ENCODE results near the gene USP2.

The USP2 gene

DNA sequence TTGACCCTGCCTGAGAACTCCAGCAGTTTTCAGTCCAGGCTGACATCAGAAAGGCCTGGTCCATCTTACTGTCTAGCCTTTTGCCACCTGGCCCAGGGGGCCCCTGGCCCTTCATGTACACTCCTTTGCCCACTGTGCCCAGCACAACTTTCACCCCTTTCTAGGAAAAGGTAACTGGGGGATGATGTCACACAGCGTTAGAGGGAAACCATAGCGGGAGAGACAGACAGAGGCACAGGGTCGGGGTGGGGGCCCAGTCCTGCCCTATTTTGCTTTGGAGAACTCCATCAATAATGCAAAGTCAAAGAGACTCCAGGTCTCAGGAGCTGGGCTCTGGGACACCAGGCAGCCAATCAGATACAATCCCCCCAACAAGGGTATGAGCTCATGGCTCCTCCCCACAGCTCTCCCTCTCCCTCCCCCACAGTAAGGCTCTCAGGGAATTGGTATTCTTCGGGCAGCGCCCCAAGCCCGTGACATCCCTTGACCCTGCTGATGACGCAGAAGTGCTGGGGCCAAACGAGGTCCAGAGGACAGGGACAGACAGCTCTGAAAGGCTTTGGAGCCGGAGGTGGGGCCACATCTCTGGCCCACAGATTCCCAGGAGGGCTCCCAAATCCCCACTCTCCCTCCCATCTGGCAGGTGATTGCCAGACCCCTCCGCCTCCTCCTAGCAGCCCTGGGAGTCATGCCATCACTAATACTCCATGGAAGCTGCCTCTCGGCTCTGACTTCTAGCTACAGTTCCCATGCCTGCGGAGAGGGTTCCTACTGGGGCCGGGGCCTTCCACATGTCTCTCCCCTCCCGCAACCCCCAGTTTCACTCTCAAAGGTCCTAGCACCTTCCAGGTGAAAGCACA lies 5.9 kb downstream of the USP2 start:
- peak; percentile 28 for DNase-seq

DNA sequence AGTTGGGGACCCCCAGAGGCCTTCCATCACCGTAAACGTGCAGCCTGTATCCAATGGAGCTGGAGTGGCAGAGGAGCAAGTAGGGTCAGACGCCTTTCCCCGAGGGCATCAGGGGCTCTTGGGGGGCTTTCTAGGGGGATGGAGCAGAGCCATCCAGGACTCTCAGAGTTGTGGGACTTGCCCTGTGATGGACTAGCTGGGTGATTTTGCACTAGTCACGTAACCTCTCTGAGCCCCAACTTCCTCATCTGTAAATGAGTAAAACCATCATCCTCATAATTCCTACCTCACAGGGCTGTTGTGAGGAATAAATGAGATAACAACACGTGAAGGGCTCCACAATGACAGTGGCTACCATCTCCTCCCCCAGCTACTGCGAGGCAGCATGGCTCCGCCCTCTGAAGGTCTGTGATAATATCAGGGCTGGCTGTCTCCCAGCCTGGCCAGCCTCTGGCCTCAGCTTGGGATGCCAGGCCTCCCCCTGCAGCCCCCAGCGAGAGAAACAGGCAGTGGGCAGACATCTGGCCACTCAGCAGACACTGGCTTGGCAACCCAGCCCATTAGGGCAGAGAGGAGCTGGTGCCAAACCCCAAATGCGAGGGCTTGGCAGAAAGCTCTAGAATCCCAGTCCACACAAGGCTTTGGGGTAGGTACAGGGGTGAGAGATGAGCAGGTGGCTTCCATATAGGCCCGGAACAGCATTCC lies 6.7 kb downstream of the USP2 start:
- no peak for DNase-seq

- DNase-seq: peak; percentile 47
These were observed 7.4 kb downstream of the USP2 start for GRCh38 chr11:119373921-119374631.

DNA sequence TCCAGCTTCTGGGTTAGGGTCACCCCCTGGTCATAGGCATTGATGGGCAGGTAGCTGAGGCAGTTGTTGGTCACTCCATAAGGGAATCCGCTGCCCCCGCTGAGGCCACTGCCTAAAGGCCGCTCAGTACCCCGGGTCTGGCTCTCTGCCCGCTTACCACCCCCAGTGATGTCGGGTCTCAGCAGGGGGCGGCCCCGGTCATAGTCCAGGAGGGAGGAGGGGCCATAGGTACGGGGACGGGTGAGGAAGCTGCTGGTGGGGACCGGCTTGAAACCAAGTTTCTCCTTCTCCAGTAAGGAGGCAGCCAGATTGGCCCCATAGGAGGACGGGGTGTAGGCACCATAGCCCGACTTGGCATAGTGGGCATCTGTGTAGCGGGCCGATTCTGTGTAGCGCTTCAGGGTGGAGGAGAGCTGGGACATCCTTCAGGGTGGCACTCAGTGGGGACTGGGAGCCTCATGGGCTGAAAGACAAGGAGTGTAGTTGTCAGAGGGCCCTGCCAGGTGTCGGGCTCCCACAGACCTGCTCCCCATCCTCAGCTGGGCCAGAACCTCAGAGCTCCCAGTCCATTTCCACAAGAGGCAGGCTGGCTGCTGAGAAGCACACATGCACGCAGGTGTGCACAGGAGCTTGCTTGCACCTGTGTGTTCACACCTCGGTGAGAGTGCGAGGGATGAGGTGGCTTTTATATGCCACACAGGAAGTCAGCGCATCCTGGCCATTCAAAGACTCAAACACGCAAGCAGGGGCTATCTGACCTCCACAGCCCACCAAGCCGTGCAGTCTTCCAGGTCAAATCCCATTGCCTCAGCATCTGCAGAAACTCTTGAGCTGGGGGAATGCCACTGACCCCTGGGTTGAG lies 8.2 kb downstream of the USP2 start:
- DNase-seq: no peak

GRCh38 chr11:119372260-119373058 lies 9.0 kb downstream of the USP2 start:
- peak; percentile 41 for DNase-seq

DNA sequence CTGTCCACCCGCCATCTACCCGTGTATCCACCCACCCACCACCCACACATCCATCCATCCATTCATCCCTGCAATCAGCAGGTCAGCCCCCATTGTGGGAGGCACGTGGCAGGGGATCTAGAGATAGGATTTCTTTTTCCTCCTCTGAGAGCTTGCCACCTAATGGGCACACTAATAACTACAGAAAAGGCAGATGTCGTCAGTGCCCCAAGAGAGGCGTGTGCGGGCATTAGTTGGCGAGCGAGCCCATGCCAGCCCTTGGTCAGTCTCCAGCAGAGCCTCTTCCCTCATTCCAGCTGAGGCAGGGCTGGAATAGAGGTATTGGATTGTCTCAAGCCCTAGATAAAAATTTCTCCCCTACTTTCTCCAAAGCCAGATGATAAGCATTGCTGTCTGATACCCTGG lies 9.7 kb downstream of the USP2 start:
- peak; percentile 72 for DNase-seq

DNA sequence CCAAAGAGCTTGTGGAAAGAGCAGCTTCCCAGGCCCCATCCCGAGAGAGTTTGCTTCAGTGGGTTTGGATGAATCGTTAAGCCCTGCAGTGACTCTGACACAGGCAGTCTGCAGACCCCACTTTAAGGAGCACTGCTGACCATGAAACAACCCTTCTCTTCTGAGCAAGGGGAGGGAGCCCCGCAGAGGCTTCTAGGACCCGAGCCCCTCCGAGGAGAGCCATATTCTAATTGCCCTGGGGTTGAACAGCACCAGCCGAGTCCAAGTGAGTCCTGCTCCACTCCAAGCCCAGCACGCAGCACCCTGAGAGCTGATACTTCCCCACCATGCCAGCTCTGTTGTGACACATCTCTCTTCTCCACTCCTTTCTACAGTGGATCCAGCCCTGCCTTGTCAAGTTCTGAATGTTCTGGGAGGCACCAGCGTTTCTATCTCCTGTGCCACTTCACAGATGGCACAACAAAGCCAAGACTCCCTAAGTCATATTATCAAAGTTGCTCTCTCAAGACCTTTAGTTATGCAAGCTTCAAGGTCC lies 10.4 kb downstream of the USP2 start:
- no peak for DNase-seq

DNA sequence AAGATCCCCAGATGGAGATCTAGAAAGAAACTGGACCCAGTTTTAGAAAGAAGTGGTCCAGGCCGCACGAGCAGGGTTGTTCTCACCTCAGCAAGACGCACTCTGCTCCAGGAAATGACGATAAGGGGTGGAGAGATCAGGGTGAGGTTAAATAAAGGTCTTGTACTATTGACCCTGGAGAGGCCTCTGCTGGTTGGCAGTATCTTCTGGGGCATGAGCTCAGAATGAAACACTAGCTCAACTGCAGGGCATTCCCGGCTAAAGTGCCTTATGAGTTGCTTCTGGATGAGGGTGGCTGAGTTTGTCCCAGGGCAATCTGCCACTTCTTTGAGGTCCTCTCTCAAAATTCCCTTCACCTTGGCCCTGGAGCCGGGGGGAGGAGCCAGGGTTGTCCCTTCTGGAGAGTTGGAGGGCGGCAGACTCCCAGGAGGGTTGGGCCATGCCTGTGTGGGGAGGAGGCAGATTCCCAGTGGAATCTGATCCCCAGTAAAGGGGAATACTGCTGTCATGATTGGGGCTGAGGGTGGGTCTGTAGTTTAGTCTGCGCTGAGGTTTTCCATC lies 10.9 kb downstream of the USP2 start:
- DNase-seq: peak; percentile 47

- DNase-seq: peak; percentile 76
These were observed 12.2 kb downstream of the USP2 start for GRCh38 chr11:119369132-119369925.

- peak; percentile 80 for DNase-seq
These were observed 13.1 kb downstream of the USP2 start for GRCh38 chr11:119368121-119369034.

- DNase-seq: no peak
These were observed 13.8 kb downstream of the USP2 start for GRCh38 chr11:119367661-119368120.

DNA sequence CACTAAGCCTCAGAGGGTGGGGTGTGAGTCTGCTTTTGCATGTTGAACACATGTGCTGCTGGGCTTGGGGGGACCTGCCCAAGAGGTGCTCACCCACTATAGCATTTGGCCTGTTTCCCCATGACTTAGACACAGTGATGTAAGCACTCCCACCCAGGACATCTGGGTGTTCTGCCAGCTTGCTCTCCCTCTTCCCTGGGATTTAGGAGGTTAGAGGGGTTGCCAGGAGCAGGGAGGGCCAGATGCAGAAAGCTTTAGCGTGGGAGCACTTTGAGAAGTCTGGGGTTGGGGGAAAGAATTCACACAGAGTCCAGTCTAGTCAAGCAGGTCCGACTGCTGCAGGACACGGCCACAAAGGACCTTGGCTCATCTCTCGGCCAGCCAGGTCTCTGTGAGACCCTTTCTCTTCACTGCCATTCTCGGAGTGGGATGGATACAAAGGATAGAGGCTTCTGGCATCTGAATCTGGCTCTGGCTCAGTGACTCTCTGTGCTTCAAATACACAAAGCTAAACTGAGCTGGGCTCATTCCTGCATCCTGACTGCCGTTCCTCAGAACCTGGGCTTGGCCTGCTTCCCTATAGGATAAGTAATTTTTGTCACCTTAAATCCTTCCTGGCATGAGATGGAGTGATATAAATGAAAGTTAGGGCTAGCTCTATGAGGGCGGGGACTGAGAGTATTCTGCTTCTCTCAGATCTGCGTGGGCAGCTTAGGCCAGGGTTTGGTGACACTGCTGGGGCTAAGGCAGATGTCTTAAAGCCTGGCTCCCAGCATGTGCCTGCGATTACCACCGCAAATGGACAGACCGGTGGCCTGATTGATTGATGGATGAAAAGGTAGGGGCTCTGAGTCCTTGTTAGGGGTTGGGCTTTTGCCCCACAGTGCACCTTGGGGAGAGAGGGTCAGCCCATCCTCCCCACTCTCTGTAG lies 14.5 kb downstream of the USP2 start:
- no peak for DNase-seq

GRCh38 chr11:119365071-119365591 lies 16.4 kb downstream of the USP2 start:
- no peak for DNase-seq

DNA sequence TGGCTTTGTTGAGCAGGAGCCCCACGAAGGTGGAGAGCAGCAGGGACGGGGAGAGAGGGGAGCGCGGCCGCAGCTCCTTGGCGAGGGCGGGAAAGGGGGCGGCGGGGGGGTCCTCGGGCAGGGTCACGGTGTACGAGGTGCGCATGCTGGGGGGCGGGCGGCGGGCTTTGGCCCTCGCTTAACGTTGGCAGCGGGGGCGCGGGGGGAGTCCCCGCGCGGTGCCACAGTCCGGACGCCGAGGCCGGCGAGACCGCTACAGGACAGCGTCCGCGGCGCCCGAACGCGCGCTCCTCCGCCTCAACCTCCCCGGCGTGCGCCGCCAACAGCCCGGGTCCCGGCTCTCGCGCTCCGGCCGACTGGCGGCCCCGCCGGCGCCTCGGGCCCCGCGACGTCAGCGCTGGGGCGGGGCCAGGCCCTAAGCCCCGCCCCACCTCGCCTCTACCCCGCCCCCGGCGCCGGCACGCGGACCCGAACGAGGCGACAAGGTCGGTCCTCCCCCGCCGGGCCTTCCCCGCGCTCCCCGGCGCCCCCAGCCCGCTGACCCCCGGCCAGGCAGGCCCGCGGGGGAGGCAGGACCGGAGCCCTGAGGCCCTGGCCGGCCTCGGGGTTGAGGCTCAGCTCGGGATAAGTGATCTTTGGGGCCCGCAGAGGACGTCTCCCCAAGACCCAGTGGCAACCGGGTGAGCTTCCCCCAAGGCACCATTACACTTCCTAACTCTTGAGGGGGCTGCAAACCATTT lies 17.5 kb downstream of the USP2 start:
- DNase-seq: no peak

DNA sequence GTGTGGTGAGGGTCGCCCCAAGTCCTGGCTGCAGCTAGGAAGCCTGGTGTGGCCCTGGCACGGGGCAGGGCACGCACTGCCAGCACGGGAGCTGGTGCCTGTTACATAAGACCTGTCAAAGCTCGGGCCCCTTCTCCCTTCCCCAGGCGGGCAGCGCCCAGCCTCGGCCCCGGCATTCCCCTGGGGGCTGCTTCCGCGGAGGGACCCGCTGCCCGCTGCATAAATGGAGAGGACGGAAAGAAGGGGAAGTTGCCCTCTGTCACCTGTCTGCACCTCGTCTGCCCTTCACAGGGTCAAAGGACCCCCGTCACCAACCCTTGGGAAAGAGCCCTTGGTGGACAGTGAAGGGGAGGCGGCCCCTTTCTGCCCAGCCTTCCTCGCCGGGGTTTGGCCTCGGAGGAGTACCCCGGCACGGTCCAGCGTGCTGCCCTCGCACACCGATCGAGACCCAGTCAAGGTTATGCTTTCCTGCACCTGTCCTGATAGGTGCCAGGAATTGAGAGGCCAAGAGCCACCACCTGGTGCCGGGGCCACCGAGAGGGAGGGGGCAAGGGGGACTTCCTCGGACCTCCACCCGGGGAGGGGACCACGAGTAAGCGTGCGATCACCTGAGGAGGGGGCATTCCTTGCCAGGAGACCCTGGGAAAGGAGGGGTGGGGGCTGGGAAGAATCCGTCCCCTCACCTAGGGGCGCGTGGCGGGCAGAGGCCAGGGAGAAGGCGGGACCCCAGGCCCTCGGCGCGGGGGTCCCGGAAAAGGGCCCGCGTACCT lies 18.2 kb downstream of the USP2 start:
- no peak for DNase-seq

DNA sequence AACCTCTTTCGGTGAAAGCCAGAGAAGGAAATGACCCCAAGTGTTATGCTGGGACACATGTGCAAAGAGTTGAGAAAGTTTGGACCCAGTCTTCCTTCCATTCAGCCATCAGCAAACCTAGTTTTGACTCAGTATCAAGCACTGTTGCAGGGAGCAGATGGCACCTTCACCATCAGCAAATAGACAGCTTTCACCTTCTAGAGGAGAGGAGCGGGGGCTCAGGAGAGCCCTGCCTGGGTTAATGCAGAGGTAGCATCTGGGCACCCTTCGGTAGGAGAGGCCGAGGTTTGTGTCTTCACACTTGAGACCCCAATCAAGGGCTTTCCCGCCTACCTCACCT lies 18.8 kb downstream of the USP2 start:
- DNase-seq: peak; percentile 56

Data from NCI-H2171 treated with DMSO at 0.1 percent for 48 hours (cell line).